ENCODE data around the gene PTPRCAP.

DNA sequence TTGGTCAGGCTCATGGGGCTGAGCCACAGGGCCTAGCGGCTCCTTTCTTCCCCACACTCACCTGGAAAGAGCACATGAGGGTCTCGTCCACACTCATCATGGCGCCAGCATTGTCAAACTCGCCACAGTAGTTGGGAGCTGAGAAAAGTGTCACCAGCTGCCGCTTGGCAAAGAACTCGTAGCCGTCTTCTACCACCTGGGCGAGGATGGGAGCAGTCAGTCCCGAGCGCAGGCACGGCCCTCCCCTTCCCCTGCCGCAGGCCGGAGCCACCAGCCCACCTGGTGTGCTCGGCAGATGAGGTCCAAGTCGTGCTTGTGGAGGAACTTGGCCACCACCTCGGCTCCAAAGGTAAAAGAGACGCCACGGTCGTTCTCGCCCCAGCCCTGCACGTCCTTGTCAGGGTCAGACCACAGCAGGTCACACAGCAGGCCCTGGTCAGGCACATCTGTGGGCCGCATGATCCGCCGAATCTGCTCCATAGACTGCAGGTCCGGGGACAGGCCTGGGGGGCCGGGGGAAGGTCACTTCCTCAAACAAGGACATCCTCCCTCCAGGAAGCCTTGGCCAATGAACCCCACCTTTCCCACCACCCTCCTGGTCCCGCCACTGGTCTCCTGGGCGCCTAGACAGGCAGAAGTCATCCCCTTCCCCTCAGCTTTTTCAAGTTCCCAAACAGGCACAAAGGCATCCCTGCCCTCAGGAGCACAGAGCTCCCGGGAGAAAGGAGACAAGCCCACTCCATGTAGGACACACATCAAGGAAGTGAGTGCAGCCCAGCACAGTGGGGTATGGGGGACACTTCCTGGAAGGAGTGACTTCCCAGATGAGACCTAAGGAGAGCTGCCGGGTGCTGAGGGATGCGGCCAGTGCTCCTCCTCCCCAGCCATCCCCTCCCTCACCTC is 38.6 kb downstream of the PTPRCAP start:
- TF ChIP-seq, protein P1, sequence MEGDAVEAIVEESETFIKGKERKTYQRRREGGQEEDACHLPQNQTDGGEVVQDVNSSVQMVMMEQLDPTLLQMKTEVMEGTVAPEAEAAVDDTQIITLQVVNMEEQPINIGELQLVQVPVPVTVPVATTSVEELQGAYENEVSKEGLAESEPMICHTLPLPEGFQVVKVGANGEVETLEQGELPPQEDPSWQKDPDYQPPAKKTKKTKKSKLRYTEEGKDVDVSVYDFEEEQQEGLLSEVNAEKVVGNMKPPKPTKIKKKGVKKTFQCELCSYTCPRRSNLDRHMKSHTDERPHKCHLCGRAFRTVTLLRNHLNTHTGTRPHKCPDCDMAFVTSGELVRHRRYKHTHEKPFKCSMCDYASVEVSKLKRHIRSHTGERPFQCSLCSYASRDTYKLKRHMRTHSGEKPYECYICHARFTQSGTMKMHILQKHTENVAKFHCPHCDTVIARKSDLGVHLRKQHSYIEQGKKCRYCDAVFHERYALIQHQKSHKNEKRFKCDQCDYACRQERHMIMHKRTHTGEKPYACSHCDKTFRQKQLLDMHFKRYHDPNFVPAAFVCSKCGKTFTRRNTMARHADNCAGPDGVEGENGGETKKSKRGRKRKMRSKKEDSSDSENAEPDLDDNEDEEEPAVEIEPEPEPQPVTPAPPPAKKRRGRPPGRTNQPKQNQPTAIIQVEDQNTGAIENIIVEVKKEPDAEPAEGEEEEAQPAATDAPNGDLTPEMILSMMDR (IDR thresholded peaks at IDR 0.05): no peak
- no peak for TF ChIP-seq POLR2A (IDR thresholded peaks at IDR 0.05)
